Raji (cell line): ENCODE data around the gene CACFD1.

Source experiments
- POLR2A ChIP-seq: IDR thresholded peaks from 2 replicates; pipeline ENCODE4 v1.6.1; 2011; ENCODE audit warnings: low read depth, low read length, control low read depth; ENCODE audit not compliant: insufficient read depth

Gene CACFD1

DNA sequence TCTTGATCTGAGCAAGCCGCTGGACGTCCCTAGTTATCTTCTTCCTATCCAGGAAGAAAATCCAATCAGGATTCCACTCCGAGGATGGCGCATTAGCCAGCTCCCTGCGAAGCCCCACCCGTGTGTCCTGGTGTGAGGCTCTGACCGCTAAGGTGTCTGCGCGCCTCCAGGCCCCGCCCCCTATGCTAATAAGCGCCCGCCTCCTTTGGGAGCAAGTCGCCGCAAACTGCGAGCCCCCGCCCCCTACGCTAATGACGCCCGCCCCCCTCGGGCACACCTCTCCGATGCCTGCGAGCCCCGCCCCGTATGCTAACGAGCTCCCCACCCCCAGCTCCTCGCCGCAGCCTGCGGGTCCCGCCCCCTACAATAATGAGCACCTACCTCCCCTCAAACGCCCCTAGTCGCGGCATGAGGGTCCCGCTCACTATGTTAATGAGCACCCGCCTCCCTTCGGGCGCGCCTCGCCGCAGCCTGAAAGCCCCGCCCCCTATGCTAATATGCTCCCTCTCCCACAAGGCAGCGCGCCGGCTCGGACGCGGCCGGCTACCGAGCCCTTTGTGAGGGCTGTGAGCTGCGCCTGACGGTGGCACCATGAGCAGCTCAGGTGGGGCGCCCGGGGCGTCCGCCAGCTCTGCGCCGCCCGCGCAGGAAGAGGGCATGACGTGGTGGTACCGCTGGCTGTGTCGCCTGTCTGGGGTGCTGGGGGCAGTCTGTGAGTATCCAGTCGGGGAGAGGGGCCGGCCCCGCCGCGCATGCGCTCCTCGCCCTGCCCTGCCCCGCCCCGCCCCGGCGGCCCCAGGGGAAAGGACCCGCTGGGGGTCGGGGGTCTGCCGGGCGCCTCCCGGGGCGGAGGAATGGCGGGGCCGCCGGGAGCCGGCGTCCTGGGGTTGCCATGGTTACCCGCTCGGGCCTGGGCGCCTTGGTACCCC is at the start of gene CACFD1:
Gene CACFD1, plus strand, starts transcription at position 503 of the 929 bp plus-strand sequence. Its CDS starts 89 bp downstream, at position 592.
- TF ChIP-seq POLR2A, result peak; percentile 38

DNA sequence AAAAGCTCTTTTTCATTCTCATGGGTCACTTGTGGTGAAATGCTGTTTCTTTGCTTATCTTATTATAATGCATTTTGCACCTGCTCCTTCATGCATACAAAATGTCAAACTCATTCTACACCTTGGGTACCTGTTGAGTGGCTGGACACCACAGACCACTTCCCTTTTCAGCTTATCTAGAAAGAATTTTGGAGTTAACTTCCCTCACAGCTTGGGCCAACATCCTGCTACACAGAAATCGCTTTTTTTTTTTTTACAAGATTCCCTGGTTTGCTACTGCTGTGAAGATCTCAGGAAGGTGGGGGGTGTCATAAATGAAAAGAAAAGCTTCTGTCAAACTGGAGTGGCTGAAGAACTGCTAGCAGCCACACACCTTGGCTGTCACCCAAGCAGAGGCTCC is 44.6 kb upstream of the CACFD1 start:
- TF ChIP-seq POLR2A, result no peak

DNA sequence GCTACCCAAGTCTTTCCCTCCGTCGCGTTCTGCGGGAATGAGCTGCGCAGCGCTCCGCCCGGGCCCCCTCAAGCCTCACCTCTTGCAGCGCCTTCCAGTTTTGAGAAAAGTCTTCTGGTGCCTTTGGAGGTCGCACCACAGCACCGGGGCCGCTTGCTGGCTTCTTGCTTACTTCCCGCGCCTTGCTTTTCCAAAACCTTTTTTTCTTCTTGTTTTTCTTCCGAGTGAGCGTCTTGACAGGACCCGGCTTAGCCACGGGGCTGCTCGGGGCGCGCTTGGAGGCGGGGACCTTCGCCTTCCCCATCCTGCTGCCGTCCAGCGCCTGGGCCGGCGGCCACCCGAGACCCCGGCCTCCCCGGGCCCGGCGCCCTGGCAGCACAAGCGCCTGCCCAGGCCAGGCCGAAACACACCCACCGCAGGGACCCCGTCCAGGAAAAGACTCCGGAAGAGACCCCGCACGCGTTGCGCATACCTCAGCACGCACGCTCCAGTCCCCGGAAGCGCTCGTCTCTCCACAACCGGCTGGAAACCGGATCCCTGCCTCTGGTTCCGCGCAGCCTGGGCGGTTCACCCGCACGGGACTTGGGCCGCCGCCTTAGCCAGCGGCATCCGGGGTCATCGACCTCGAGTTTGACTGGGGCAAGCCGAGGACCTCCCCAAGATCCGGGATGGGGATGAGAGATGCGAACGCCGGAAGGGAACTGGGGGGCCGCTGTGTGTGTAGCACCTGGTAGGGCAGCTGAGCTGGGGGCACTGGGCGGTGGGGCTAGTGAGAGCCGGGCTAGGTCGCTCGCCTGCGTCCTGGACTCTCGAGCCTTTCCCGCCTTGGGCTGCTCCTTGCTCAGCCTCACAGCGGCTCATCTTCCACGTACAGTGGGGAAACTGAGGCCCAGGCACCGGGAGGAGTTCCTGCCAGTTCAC is 42.0 kb upstream of the CACFD1 start, which contains the start of gene REXO4:
Gene REXO4, minus strand, starts transcription at position 470 of the 921 bp plus-strand sequence. Its CDS starts 166 bp downstream, at position 304.
- peak; percentile 79 for TF ChIP-seq POLR2A

DNA sequence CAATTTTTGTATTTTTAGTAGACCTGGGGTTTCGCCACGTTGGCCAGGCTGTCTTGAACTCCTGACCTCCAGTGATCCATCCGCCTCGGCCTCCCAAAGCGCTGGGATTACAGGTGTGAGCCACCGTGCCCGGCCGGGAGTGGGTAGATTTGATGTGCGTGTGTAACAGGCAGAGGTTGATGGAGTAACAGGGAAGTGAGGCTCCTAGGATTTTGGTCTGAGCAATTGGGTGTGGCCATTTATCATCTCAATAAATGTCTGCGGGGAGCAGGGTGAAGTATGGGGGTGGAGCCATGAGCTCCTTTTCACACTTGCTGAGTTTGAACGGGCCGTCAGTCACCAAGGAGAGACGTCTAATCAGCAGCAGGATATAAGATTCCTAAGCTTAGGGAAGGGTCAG is 40.8 kb upstream of the CACFD1 start:
- no peak for TF ChIP-seq POLR2A

DNA sequence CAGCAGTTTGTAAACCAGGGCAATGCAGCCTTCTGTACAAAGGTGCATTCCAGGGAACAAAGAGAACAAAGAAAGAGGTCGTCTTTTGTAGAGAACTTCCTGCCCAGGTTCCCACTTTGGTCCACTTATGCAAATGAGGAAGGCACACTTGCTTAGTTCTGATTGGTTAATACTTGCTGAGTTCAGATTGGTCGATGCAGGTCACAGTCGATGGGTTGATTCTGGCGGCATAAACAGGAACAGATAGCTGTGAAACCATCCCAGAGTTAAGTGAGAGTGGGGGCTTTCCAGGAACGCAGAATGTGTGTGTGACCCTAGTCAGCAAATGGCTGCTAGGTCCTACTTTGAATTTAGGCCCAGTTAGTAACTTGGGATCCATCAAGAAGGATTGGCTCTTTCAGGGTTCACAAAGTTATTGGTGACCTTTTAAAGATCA is 39.4 kb upstream of the CACFD1 start:
- peak; percentile 24; the same call in 1 of the 2 replicates for TF ChIP-seq POLR2A

DNA sequence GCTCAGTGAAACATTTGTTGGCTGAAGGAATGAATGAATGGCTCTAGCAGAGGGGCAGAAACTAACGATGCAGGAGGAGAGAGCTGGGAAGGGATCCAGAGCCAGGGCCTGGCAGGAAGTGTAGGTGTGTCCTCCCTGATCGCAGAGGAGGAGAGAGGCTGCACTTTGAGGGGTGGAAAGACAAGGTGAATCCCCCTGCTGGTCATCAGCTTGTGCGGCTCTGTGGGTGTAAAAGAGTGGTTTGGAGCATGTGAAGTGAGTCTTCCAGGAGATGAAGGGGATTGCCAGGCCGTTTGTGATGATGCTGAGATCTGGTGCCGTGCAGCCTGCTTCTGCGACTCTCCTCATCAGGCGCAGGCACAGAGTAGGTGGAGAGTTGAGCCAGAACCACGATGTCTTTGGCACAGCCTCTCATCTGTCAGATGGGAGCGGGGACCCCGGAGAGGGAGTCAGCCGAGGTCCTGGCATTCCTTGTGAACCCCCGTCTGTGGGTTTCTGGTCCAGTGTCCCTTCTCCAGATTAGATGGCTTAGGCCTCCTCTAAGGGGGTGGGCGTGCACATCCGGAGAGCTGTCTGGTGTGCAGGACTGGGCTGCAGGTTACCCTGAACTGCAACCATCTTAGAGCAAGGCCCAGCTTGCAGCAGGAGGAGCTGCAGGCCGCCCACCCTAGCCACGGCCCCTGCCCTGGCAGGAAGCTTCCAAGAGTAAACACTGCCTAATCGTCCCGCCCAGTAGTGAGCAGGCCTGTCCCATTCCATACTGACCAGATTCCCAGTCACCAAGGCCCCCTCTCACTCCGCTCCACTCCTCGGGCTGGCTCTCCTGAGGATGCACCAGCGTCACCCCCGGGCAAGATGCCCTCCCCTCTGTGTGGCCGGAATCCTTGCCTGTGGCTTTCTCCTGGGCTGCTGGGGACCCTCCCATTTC is 37.9 kb upstream of the CACFD1 start, which contains the start of gene ADAMTS13:
Gene ADAMTS13, plus strand, starts transcription at position 753 of the 928 bp plus-strand sequence. Its CDS starts 77 bp downstream, at position 830.
- TF ChIP-seq POLR2A, result no peak

DNA sequence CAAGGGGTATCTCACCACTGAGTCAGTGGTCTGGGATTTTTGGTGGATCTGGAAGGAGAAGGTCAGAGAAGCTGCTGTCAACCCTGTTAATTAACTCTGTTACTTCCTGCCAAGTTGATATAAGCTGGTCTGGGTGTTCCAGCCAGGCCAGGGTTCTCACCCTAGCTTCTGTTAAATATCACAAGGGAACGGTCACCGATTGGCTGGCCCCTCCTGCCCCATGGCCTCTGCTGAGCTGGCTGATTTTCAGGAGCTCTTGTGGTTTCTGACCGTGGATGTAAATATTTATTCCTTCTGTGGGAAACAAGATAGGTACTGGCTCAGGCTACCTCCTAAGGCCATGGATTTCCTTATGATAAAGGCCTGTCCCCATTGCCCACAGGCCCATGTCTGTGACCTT is 36.6 kb upstream of the CACFD1 start:
- TF ChIP-seq POLR2A, result no peak

DNA sequence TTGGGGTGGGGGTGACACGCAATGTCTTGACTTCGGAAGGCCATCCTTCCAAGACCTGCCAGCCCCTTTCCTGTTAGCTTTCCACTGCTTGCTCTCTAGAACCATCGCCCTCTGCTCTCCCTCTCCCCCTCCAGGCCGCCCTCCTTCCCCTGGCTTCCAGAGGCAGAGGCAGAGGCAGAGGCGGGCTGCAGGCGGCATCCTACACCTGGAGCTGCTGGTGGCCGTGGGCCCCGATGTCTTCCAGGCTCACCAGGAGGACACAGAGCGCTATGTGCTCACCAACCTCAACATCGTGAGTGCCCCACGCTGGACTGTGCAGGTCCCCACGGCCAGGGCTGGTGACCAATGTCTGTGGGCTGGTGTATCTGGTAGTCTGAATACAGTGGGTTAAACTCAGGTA is 35.6 kb upstream of the CACFD1 start:
- TF ChIP-seq POLR2A, result no peak

DNA sequence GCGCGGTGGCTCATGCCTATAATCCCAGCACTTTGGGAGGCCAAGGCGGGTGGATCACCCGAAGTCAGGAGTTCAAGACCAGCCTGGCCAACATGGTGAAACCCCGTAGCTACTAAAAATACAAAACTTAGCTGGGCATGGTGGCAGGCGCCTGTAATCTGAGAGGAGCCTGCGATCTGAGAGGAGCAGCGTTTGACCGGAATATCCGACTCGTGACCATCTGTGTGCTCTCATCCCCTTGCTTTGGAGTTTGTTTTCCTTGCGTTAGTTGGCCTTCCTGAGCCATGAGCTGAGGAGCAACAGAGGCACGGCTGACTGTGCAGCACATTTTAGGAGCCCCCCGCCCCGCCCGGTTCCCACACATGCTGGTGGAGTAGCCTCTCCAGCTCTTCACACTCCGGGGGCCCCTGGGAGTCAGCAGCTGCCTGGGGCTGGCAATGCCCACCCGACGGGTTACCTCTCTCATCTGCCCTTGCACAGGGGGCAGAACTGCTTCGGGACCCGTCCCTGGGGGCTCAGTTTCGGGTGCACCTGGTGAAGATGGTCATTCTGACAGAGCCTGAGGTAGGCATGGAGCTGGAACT is 34.6 kb upstream of the CACFD1 start:
- no peak for TF ChIP-seq POLR2A

DNA sequence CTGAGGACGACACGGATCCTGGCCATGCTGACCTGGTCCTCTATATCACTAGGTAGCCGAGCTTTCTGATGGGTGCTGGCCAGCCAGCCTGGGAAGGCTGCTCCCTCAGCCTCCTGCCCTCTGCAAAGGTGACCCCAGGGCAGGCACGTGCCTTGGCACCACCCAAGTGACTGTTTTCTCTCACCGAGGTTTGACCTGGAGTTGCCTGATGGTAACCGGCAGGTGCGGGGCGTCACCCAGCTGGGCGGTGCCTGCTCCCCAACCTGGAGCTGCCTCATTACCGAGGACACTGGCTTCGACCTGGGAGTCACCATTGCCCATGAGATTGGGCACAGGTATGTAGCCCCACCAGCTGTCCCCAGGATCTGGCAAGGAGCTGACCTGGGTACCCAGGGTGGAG is 33.8 kb upstream of the CACFD1 start:
- TF ChIP-seq POLR2A, result no peak

DNA sequence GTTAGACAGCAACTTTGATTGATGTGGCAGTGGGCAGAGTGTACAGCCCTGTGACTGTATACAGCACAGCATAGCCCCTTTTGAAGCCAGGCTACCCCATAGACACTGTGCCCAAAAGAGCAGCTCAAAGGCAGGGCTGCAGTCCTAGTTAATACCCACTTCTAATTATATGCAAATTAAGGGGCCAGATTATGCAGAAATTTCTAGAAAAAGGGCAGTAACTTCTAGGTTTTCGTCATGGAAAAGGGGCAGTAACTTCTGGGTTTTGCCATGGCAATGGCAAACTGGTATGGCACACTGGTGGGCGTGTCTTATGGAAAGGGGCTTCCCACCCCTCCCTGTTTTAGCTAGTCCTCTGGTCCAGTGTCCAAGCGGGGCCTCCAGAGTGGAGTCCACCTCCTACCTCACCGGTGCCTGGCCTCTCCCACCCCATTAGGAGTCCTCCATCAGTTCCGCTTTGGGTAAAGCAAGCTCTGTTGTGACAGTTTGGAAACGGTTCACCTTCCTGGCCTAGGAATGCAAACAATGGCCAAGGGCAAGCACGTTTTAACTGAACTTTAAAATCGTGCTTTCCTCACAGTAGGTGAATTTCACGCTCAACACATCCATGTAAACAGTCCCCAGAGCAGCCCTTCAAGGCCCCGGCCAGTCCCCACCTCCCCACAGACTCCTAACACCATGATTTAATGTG is 32.0 kb upstream of the CACFD1 start:
- TF ChIP-seq POLR2A, result no peak

DNA sequence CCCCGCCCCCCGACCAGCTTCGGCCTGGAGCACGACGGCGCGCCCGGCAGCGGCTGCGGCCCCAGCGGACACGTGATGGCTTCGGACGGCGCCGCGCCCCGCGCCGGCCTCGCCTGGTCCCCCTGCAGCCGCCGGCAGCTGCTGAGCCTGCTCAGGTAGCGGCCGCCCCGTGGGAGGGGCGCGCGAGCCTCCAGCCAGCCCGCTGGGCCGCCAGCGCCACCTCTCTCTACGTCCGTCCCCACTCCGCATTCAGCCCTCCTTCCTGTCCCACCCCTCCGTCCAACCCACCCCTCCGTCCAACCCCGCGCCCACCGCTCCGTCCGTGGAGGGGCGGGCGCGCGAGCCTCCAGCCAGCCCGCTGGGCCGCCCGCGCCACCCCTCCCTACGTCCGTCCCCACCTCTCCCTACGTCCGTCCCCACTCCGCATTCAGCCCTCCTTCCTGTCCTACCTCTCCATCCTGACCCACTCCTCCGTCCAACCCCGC is 31.1 kb upstream of the CACFD1 start:
- TF ChIP-seq POLR2A, result no peak

DNA sequence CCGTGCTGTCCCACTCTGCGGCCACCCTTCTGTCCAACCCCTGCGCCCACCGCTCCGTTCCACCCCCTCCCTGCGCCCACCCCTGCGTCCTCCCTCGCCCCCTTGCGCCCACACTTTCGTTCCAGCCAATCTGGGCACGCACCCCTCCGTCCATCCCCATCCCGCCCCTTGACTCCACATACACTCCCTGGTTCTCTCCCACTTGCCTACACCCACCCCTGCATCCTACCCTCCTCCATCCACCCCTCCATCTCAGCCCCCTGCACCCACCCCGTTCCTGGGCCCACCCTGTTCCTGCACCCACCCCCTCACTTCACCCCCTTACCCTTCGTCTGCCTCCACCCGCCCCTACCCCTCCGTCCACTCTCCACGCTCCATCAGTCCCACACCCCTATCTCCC is 30.6 kb upstream of the CACFD1 start:
- no peak for TF ChIP-seq POLR2A
